Caco-2 (cell line): ENCODE measurements around the gene CACTIN. TPM values are rescaled to one million over a fixed set of nuclear protein-coding genes. Genes with fewer than 3 reads are reported as not detected.

Source experiments
- BruUV-seq: library from RNA; stranded (reverse); fragments of 400-500 nt; replicated peaks from 2 replicates; lab custom pipeline; 2021; lab: Mats Ljungman, UMichigan
- CTCF ChIA-PET: fragments of 300-600 bp; sonication (Branson Sonifier 250); formaldehyde crosslinking; loops from one replicate; lab custom pipeline; 2022; ENCODE audit warnings: antibody characterized with exemption; lab: Charles Lee
- POLR2A ChIA-PET: fragments of 300-600 bp; sonication (Branson Sonifier 250); formaldehyde crosslinking; loops from one replicate; lab custom pipeline; 2022; ENCODE audit warnings: antibody characterized with exemption; lab: Charles Lee
- DNase-seq, 2 experiments: peaks; one replicate each; pipeline versions ENCODE4 v3.0.0 to v3.0.0-alpha.2; 2020 to 2022
- H3K27me3 ChIP-seq: replicated peaks from 2 replicates; pipeline ENCODE4 v1.6.0; 2011; ENCODE audit warnings: low read length; ENCODE audit not compliant: control insufficient read depth, insufficient read depth
- H3K36me3 ChIP-seq: 2 replicates; pipeline ENCODE4 v1.5.1; 2011; ENCODE audit warnings: low read length; ENCODE audit not compliant: control insufficient read depth, insufficient read depth
- H3K4me1 ChIP-seq: fragments of 250-450 bp; sonication (Bioruptor Pico); 2 replicates; pipeline ENCODE4 v1.5.1; 2020; ENCODE audit warnings: mild to moderate bottlenecking
- H3K4me3 ChIP-seq: 2 replicates; pipeline ENCODE4 v1.5.1; 2011; ENCODE audit warnings: low read depth, mild to moderate bottlenecking, control low read depth, low read length
- H3K9me3 ChIP-seq: fragments of 250-450 bp; sonication (Bioruptor Pico); 2 replicates; pipeline ENCODE4 v1.5.1; 2020; ENCODE audit warnings: mild to moderate bottlenecking, moderate library complexity
- H3K27ac Mint-ChIP-seq: one replicate; pipeline ENCODE4 v1.8.0; 2022; ENCODE audit warnings: mixed read lengths; ENCODE audit not compliant: unreplicated experiment
- H3K27me3 Mint-ChIP-seq: one replicate; pipeline ENCODE4 v1.8.0; 2022; ENCODE audit warnings: mixed read lengths; ENCODE audit not compliant: insufficient read depth, unreplicated experiment
- H3K36me3 Mint-ChIP-seq: one replicate; pipeline ENCODE4 v1.8.0; 2022; ENCODE audit warnings: mild to moderate bottlenecking, mixed read lengths; ENCODE audit not compliant: insufficient read depth, unreplicated experiment
- H3K4me1 Mint-ChIP-seq: one replicate; pipeline ENCODE4 v1.8.0; 2022; ENCODE audit warnings: low read depth, mixed read lengths; ENCODE audit not compliant: unreplicated experiment
- H3K4me3 Mint-ChIP-seq: one replicate; pipeline ENCODE4 v1.8.0; 2022; ENCODE audit warnings: mild to moderate bottlenecking, moderate library complexity, mixed read lengths; ENCODE audit not compliant: unreplicated experiment
- H3K9me3 Mint-ChIP-seq: one replicate; pipeline ENCODE4 v1.8.0; 2022; ENCODE audit warnings: mixed read lengths; ENCODE audit not compliant: unreplicated experiment
- intact Hi-C: fragments of 100-400 bp; cut with micrococcal nuclease; formaldehyde crosslinking; loops from one replicate; pipeline ENCODE4 v1.10.0; 2022; ENCODE audit not compliant: unreplicated experiment
- total RNA-seq: library from RNA; stranded (reverse); gene quantifications from 2 replicates; pipeline ENCODE4 v1.2.3, GENCODE V29; 2022
- TF ChIP-seq, protein P1 (sequence below), 2 experiments: fragments of 200-600 bp in 1 of 2; IDR thresholded peaks; 1 replicate in 1 of 2; 2 replicates in 1 of 2; pipeline versions ENCODE4 v1.5.1 to v1.8.0; 2011 to 2022; ENCODE audit warnings: antibody characterized with exemption in 1 of 2, control low read depth in 1 of 2, inconsistent platforms in 1 of 2, low read depth in 1 of 2, low read length in 1 of 2, mild to moderate bottlenecking in 1 of 2, moderate library complexity in 1 of 2; ENCODE audit not compliant: insufficient read depth in 1 of 2, severe bottlenecking in 1 of 2, unreplicated experiment in 1 of 2

The CACTIN gene
- total RNA-seq, 1 experiment from 2014 or later = 33.9 TPM

DNA sequence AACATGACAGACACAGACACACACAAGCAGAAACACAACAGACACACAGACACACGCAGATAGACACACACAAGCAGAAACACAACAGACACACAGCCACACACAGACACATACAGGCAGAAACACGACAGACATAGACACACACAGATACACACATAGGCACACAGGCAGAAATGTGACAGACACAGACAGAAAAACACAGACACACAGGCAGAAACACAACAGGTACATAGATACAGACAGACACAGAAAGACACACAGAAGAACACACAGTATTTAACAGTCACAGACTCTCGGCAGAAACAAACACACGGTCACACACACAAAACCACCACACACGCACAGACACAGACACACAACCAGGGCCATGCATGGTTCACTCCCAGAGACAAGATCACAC is 20.8 kb downstream of the CACTIN start:
- no peak for DNase-seq
- no peaks in the 10 kb centered on the region for H3K36me3 ChIP-seq
- intact Hi-C loops = no loop called here
- Mint-ChIP-seq H3K27me3 (no peaks in the 10 kb centered on the region), H3K27ac (no peak overlapping the region), H3K36me3 (peaks cover 6% of the 10 kb centered on the region), H3K4me1 (no peaks in the 10 kb centered on the region), H3K9me3 (no peaks in the 10 kb centered on the region), H3K4me3 (no peak overlapping the region)
- no peaks in the 10 kb centered on the region for H3K9me3 ChIP-seq
- BruUV-seq = no TSS peak
- POLR2A ChIA-PET = no interaction called here
- TF ChIP-seq, protein P1, sequence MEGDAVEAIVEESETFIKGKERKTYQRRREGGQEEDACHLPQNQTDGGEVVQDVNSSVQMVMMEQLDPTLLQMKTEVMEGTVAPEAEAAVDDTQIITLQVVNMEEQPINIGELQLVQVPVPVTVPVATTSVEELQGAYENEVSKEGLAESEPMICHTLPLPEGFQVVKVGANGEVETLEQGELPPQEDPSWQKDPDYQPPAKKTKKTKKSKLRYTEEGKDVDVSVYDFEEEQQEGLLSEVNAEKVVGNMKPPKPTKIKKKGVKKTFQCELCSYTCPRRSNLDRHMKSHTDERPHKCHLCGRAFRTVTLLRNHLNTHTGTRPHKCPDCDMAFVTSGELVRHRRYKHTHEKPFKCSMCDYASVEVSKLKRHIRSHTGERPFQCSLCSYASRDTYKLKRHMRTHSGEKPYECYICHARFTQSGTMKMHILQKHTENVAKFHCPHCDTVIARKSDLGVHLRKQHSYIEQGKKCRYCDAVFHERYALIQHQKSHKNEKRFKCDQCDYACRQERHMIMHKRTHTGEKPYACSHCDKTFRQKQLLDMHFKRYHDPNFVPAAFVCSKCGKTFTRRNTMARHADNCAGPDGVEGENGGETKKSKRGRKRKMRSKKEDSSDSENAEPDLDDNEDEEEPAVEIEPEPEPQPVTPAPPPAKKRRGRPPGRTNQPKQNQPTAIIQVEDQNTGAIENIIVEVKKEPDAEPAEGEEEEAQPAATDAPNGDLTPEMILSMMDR (IDR thresholded peaks at IDR 0.05; ENCODE audit: insufficient read depth in 1 of 2, low read depth in 1 of 2, low read length in 1 of 2, severe bottlenecking in 1 of 2, unreplicated experiment in 1 of 2) = no peak
- H3K4me3 ChIP-seq = no peak overlapping the region
- CTCF ChIA-PET = no interaction called here
- no peaks in the 10 kb centered on the region for H3K27me3 ChIP-seq
- peaks cover 5% of the 10 kb centered on the region; the same call in 1 of the 2 replicates for H3K4me1 ChIP-seq

DNA sequence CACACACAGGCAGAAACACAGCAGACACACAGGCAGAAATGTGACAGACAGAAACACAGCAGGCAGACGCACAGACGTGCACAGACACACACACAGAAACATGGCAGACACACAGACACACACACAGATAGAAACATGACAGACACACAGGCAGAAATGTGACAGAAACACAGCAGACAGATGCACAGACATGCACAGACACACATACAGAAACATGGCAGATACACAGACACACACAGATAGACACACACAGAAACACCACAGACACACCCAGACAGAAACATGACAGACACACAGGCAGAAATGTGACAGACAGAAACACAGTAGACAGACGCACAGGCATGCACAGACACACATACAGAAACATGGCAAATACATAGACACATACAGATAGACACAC is 21.2 kb downstream of the CACTIN start:
- Mint-ChIP-seq H3K4me1 (no peaks in the 10 kb centered on the region), H3K27me3 (no peaks in the 10 kb centered on the region), H3K27ac (no peak overlapping the region), H3K9me3 (no peaks in the 10 kb centered on the region), H3K4me3 (no peak overlapping the region), H3K36me3 (peaks cover 6% of the 10 kb centered on the region)
- intact Hi-C loops = no loop called here
- no peak overlapping the region for H3K4me3 ChIP-seq
- H3K36me3 ChIP-seq = no peaks in the 10 kb centered on the region
- H3K27me3 ChIP-seq = no peaks in the 10 kb centered on the region
- BruUV-seq = no TSS peak
- ChIA-PET CTCF (no interaction called here), POLR2A (no interaction called here)
- H3K9me3 ChIP-seq = no peaks in the 10 kb centered on the region
- DNase-seq = no peak
- peaks cover 5% of the 10 kb centered on the region; the same call in 1 of the 2 replicates for H3K4me1 ChIP-seq
- TF ChIP-seq, protein P1 (IDR thresholded peaks at IDR 0.05; ENCODE audit: insufficient read depth in 1 of 2, low read depth in 1 of 2, low read length in 1 of 2, severe bottlenecking in 1 of 2, unreplicated experiment in 1 of 2) = no peak

GRCh38 chr19:3604987-3605343 is 21.6 kb downstream of the CACTIN start:
- H3K27ac Mint-ChIP-seq = no peak overlapping the region
- H3K27me3 Mint-ChIP-seq = no peaks in the 10 kb centered on the region
- no peak overlapping the region for H3K4me3 Mint-ChIP-seq
- intact Hi-C loops = no loop called here
- no TSS peak for BruUV-seq
- peaks cover 5% of the 10 kb centered on the region; the same call in 1 of the 2 replicates for H3K4me1 ChIP-seq
- ChIA-PET POLR2A (no interaction called here), CTCF (no interaction called here)
- H3K4me3 ChIP-seq = no peak overlapping the region
- no peaks in the 10 kb centered on the region for H3K27me3 ChIP-seq
- no peak for DNase-seq
- H3K9me3 Mint-ChIP-seq = no peaks in the 10 kb centered on the region
- TF ChIP-seq, protein P1 (IDR thresholded peaks at IDR 0.05; ENCODE audit: insufficient read depth in 1 of 2, low read depth in 1 of 2, low read length in 1 of 2, severe bottlenecking in 1 of 2, unreplicated experiment in 1 of 2) = no peak
- H3K36me3 Mint-ChIP-seq = peaks cover 6% of the 10 kb centered on the region
- H3K36me3 ChIP-seq = no peaks in the 10 kb centered on the region
- H3K9me3 ChIP-seq = no peaks in the 10 kb centered on the region
- H3K4me1 Mint-ChIP-seq = no peaks in the 10 kb centered on the region
